ENCODE measurements around the gene SLC30A10. TPM values are rescaled to one million over a fixed set of nuclear protein-coding genes. Genes with fewer than 3 reads are reported as not detected.
"Not testable (repeated sequence)": the region's sequence is repeated elsewhere in the genome, so short reads cannot be mapped to it uniquely, and the experiment has no call there.

Gene SLC30A10
- total and polyA plus RNA-seq, 4 donors: not detected

DNA sequence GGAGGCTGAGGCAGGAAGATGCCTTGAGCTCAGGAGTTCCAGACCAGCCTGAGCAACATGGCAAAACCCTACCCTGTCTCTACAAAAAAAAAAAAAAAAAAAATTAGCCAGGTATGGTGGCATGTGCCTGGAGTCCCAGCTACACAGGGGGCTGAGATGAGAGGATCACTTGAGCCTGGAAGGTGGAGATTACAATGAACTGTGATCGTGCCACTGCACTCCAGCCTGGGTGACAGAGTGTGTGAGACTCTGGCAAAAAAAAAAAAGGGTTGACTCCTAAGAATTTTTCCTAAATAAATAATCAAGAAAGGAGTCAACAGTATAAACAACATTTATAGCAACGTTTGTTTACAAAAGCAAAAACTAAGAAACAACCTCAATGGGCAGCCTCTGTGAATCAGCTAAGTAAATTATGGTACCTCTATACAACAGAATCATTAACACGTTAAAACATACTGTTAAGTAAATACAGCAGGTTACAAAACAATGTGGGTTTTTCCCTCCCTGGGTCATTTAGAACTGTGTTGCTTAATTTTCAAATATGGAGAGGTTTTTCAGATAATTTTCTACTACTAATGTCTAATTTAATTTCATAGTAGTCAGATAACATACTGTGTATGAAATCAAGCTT, 56.8 kb downstream of the SLC30A10 start:
- no peaks in the 10 kb centered on the region for H3K36me3 ChIP-seq (ENCODE audit: control insufficient read depth in 4 of 4, insufficient read depth in 4 of 4, low read length in 4 of 4)
- WGBS, 2 donors: 31 to 50% methylated on average over 3 of the region's 3 CpGs
- peaks cover 0 to 3% (median 0%) of the 10 kb centered on the region in 3 donors for H3K27me3 ChIP-seq (ENCODE audit: control insufficient read depth in 3 of 3, insufficient read depth in 3 of 3, low read length in 2 of 3)
- no peak overlapping the region for H3K27ac ChIP-seq (ENCODE audit: low read depth in 1 of 2, low read length in 1 of 2)
- H3K9ac ChIP-seq (ENCODE audit: insufficient read depth in 1 of 2, low read length in 2 of 2): no peak overlapping the region
- TF ChIP-seq, protein P1, sequence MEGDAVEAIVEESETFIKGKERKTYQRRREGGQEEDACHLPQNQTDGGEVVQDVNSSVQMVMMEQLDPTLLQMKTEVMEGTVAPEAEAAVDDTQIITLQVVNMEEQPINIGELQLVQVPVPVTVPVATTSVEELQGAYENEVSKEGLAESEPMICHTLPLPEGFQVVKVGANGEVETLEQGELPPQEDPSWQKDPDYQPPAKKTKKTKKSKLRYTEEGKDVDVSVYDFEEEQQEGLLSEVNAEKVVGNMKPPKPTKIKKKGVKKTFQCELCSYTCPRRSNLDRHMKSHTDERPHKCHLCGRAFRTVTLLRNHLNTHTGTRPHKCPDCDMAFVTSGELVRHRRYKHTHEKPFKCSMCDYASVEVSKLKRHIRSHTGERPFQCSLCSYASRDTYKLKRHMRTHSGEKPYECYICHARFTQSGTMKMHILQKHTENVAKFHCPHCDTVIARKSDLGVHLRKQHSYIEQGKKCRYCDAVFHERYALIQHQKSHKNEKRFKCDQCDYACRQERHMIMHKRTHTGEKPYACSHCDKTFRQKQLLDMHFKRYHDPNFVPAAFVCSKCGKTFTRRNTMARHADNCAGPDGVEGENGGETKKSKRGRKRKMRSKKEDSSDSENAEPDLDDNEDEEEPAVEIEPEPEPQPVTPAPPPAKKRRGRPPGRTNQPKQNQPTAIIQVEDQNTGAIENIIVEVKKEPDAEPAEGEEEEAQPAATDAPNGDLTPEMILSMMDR (IDR thresholded peaks at IDR 0.05; ENCODE audit: control extremely low read depth, extremely low read depth): no peak
- no peaks in the 10 kb centered on the region for H3K4me1 ChIP-seq (ENCODE audit: control insufficient read depth in 5 of 5, insufficient read depth in 5 of 5, low read length in 5 of 5)
- DNase-seq (no peak), ATAC-seq (ENCODE audit: insufficient read depth, low FRiP score) (no peak)
- H3K9me3 ChIP-seq (ENCODE audit: control insufficient read depth in 4 of 4, insufficient read depth in 3 of 4, low read length in 3 of 4): no peaks in the 10 kb centered on the region
- no peak overlapping the region for H3K4me3 ChIP-seq

DNA sequence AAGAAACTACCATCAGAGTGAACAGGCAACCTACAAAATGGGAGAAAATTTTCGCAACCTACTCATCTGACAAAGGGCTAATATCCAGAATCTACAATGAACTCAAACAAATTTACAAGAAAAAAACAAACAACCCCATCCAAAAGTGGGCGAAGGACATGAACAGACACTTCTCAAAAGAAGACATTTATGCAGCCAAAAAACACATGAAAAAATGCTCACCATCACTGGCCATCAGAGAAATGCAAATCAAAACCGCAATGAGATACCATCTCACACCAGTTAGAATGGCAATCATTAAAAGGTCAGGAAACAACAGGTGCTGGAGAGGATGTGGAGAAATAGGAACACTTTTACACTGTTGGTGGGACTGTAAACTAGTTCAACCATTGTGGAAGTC, 59.7 kb downstream of the SLC30A10 start:
- not testable (repeated sequence) for DNase-seq; H3K27ac ChIP-seq (ENCODE audit: low read depth in 1 of 2, low read length in 1 of 2); H3K4me1 ChIP-seq (ENCODE audit: control insufficient read depth in 5 of 5, insufficient read depth in 5 of 5, low read length in 5 of 5); H3K4me3 ChIP-seq; H3K9me3 ChIP-seq (ENCODE audit: control insufficient read depth in 4 of 4, insufficient read depth in 3 of 4, low read length in 3 of 4); ATAC-seq (ENCODE audit: insufficient read depth, low FRiP score); H3K36me3 ChIP-seq (ENCODE audit: control insufficient read depth in 4 of 4, insufficient read depth in 4 of 4, low read length in 4 of 4); H3K27me3 ChIP-seq (ENCODE audit: control insufficient read depth in 3 of 3, insufficient read depth in 3 of 3, low read length in 2 of 3); H3K9ac ChIP-seq (ENCODE audit: insufficient read depth in 1 of 2, low read length in 2 of 2)
- 100% methylated on average over 1 of the region's 3 CpGs for WGBS, 2 donors

Small RNA genes within 50 kb of the gene (small RNA-seq; reads per million reads assigned to genes)
- not detected for gene RF00012 (ENCODE audit: low replicate concordance)

Other genes with a start within 250 kb of the SLC30A10 start
- gene EPRS1, start 117.9 kb upstream of the SLC30A10 start, total RNA-seq: 10 to 100 TPM; 58.9 to 99.0 TPM
- 10 to 100 TPM; 42.6 to 51.1 TPM for gene EPRS1, start 117.9 kb upstream of the SLC30A10 start, polyA plus RNA-seq
- 10 to 100 TPM; 21.7 to 28.1 TPM for gene BPNT1, start 161.2 kb upstream of the SLC30A10 start, total RNA-seq
- 10 to 100 TPM; 15.9 to 22.2 TPM for gene BPNT1, start 161.2 kb upstream of the SLC30A10 start, polyA plus RNA-seq
- 10 to 100 TPM; 55.1 to 75.7 TPM for gene IARS2, start 165.6 kb upstream of the SLC30A10 start, total RNA-seq
- gene IARS2, start 165.6 kb upstream of the SLC30A10 start, polyA plus RNA-seq: 10 to 100 TPM; 20.5 to 41.3 TPM